Measurements from ENCODE around the gene OSBPL3. TPM values are rescaled to one million over a fixed set of nuclear protein-coding genes. Genes with fewer than 3 reads are reported as not detected.

Gene OSBPL3
- total RNA-seq, 1 experiment from 2014 or later, result 8.6 TPM

DNA sequence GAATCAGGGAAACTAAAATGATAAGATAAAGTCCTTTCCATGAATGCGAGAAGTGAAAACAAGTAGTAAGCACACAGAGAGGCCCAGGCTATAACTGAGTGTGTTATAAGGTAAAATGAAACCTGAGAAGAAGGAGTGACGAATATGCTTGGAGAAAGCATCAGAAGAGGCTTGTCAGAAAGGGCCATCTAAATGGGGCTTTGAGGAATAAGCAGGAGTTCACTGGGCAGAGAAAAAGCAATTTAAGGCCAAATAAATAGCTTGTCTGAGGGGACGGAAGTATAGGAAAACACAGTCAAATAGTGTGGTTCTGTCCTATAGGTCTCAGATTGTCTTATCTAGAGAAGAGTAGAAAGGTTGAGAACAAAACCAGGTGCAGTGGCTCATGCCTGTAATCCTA, 163.1 kb downstream of the OSBPL3 start:
- Histone ChIP-seq H3K14ac (ENCODE audit: insufficient read depth, low read length) (no peak overlapping the region), H4K8ac (replicated peaks; ENCODE audit: insufficient read length, low read depth, low read length) (no peak overlapping the region), H3K9ac (ENCODE audit: extremely low read depth, insufficient read length, low read length) (no peak overlapping the region), H3K79me1 (ENCODE audit: insufficient read depth, low read depth, low read length, poor library complexity, severe bottlenecking) (no peaks in the 10 kb centered on the region), H4K5ac (ENCODE audit: insufficient read length, low read depth, low read length) (no peak overlapping the region), H2BK15ac (ENCODE audit: low read depth, low read length) (no peak overlapping the region), H2BK20ac (ENCODE audit: low read depth, low read length, poor library complexity, severe bottlenecking) (no peak overlapping the region), H3K23me2 (ENCODE audit: insufficient read length, low read depth, low read length, poor library complexity, severe bottlenecking) (no peaks in the 10 kb centered on the region), H2BK12ac (ENCODE audit: insufficient read length, low read depth, low read length) (no peak overlapping the region), H4K20me1 (ENCODE audit: control insufficient read depth, insufficient read depth, insufficient read length) (no peaks in the 10 kb centered on the region), H3K23ac (ENCODE audit: insufficient read length, low read depth, low read length) (no peak overlapping the region), H3K9me3 (ENCODE audit: control insufficient read depth, low read depth, low read length) (no peaks in the 10 kb centered on the region), H3K27ac (ENCODE audit: insufficient read length, low read depth, low read length) (no peak overlapping the region), H3K4me2 (ENCODE audit: insufficient read depth, insufficient read length, low read length) (no peak overlapping the region), H3T11ph (ENCODE audit: low read length) (no peak overlapping the region), H3K79me2 (ENCODE audit: insufficient read depth, low read length) (no peaks in the 10 kb centered on the region), H4K91ac (ENCODE audit: insufficient read length, low read depth, low read length) (no peak overlapping the region), H3K4me1 (ENCODE audit: insufficient read depth, low read length) (no peaks in the 10 kb centered on the region), H3K27me3 (ENCODE audit: insufficient read depth, low read length) (no peaks in the 10 kb centered on the region), H2BK120ac (ENCODE audit: low read depth, low read length, poor library complexity, severe bottlenecking) (no peak overlapping the region), H2BK5ac (ENCODE audit: insufficient read length, low read length) (no peak overlapping the region), H3K56ac (ENCODE audit: insufficient read length, low read depth, low read length) (no peak overlapping the region), H2AK5ac (ENCODE audit: insufficient read length, low read length) (no peak overlapping the region), H3K18ac (ENCODE audit: insufficient read length, low read depth, low read length) (no peak overlapping the region), H3K4ac (ENCODE audit: low read depth, low read length) (no peak overlapping the region), H2AFZ (ENCODE audit: low read length) (no peak overlapping the region)
- Mint-ChIP-seq H3K36me3 (ENCODE audit: insufficient read depth in 1 of 3, low read depth in 3 of 3) (peaks cover 0 to 7% (median 0%) of the 10 kb centered on the region in 3 experiments; a peak in 2 of 7 replicates), H3K4me1 (peaks cover 3 to 5% of the 10 kb centered on the region in 2 experiments), H3K9me3 (no peaks in the 10 kb centered on the region), H3K27ac (no peak overlapping the region; a peak in 1 of 7 replicates), H3K27me3 (ENCODE audit: low read depth) (no peaks in the 10 kb centered on the region), H3K4me3 (no peak overlapping the region)
- WGBS (ENCODE audit: extremely low coverage, insufficient read length, low lambda C conversion rate), result no CpG with 5 or more reads among the region's 3 CpGs
- TF ChIP-seq, protein P1, sequence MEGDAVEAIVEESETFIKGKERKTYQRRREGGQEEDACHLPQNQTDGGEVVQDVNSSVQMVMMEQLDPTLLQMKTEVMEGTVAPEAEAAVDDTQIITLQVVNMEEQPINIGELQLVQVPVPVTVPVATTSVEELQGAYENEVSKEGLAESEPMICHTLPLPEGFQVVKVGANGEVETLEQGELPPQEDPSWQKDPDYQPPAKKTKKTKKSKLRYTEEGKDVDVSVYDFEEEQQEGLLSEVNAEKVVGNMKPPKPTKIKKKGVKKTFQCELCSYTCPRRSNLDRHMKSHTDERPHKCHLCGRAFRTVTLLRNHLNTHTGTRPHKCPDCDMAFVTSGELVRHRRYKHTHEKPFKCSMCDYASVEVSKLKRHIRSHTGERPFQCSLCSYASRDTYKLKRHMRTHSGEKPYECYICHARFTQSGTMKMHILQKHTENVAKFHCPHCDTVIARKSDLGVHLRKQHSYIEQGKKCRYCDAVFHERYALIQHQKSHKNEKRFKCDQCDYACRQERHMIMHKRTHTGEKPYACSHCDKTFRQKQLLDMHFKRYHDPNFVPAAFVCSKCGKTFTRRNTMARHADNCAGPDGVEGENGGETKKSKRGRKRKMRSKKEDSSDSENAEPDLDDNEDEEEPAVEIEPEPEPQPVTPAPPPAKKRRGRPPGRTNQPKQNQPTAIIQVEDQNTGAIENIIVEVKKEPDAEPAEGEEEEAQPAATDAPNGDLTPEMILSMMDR (conservative IDR thresholded peaks at IDR 0.05), result no peak
- DNase-seq, result no peak

Data from H9 (cell line).